Stimulated activated naive B cell treated with anti-CD40 and anti-IgM and Interleukin-4, amounts not matched to agents 10 μg/mL and 1 μg/mL and 100 μg/mL, for 72 hours (primary cell): ENCODE results near the gene ZNF106.

Experiments
- ATAC-seq, 2 donors: fragments of 150-1000 bp; cut with Tn5 transposase; replicated peaks; 2 replicates each; pipeline ENCODE4 v1.10.0; 2021; ENCODE audit warnings: moderate library complexity in 1 of 2
- DNase-seq: peaks from one replicate; pipeline ENCODE4 v3.0.0; 2021
- H3K27ac Mint-ChIP-seq: one replicate; pipeline ENCODE4 v1.8.0; 2022; ENCODE audit warnings: mild to moderate bottlenecking, mixed read lengths
- H3K27me3 Mint-ChIP-seq, 2 donors: one replicate each; pipeline ENCODE4 v1.8.0; 2022; ENCODE audit warnings: mixed read lengths in 2 of 2
- H3K36me3 Mint-ChIP-seq, 2 donors: one replicate each; pipeline ENCODE4 v1.8.0; 2022; ENCODE audit warnings: mixed read lengths in 2 of 2, mild to moderate bottlenecking in 1 of 2
- H3K4me1 Mint-ChIP-seq, 2 donors: one replicate each; pipeline ENCODE4 v1.8.0; 2022; ENCODE audit warnings: mixed read lengths in 2 of 2, mild to moderate bottlenecking in 1 of 2
- H3K4me3 Mint-ChIP-seq, 2 donors: one replicate each; pipeline ENCODE4 v1.8.0; 2022; ENCODE audit warnings: mild to moderate bottlenecking in 2 of 2, mixed read lengths in 2 of 2, moderate library complexity in 1 of 2
- H3K9me3 Mint-ChIP-seq, 2 donors: one replicate each; pipeline ENCODE4 v1.8.0; 2022; ENCODE audit warnings: mixed read lengths in 2 of 2, mild to moderate bottlenecking in 1 of 2

ZNF106 gene

DNA sequence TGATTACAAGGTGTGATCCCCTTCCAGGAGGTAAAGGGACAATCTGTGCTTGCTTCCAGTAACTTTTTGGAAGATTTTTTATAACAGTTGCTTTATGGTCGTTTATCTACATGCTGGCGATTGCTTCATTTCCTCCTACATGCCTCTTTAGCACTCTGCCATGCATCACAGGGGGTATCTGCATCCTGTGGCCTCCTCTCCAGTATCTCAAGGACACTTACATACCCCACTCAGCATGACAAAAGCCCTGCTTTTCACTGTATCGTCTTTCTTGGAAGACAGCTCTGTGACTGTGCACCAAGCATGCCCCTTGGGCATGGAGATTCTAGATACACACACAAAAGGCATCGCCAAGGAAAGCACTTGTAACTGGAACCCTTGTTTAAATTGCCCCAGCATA lies 106.3 kb downstream of the ZNF106 start:
- Mint-ChIP-seq H3K27ac (no peak overlapping the region), H3K4me3 (no peak overlapping the region), H3K36me3 (peaks cover 22 to 40% of the 10 kb centered on the region in 2 donors), H3K27me3 (no peaks in the 10 kb centered on the region), H3K9me3 (no peaks in the 10 kb centered on the region), H3K4me1 (peaks cover 3 to 8% of the 10 kb centered on the region in 2 donors)
- ATAC-seq (no peak), DNase-seq (no peak)

- ATAC-seq (no peak), DNase-seq (no peak)
- no peak overlapping the region for H3K4me3 Mint-ChIP-seq
- no peaks in the 10 kb centered on the region for H3K27me3 Mint-ChIP-seq
- no peaks in the 10 kb centered on the region for H3K4me1 Mint-ChIP-seq
- peaks cover 24 to 39% of the 10 kb centered on the region in 2 donors for H3K36me3 Mint-ChIP-seq
- H3K9me3 Mint-ChIP-seq, result peaks cover 0 to 7% of the 10 kb centered on the region in 2 donors
- no peak overlapping the region for H3K27ac Mint-ChIP-seq
These were observed 112.9 kb downstream of the ZNF106 start for GRCh38 chr15:42378011-42378410.

GRCh38 chr15:42375941-42376340 lies 115.0 kb downstream of the ZNF106 start:
- Mint-ChIP-seq H3K36me3 (peaks cover 22 to 43% of the 10 kb centered on the region in 2 donors), H3K4me1 (no peaks in the 10 kb centered on the region), H3K27me3 (no peaks in the 10 kb centered on the region), H3K4me3 (no peak overlapping the region), H3K9me3 (peaks cover 0 to 7% of the 10 kb centered on the region in 2 donors), H3K27ac (no peak overlapping the region)
- no peak for DNase-seq
- ATAC-seq, result no peak

GRCh38 chr15:42375252-42375651 lies 115.7 kb downstream of the ZNF106 start:
- no peak for ATAC-seq
- H3K9me3 Mint-ChIP-seq, result peaks cover 0 to 7% of the 10 kb centered on the region in 2 donors
- no peak overlapping the region for H3K4me3 Mint-ChIP-seq
- no peaks in the 10 kb centered on the region for H3K27me3 Mint-ChIP-seq
- no peak overlapping the region for H3K27ac Mint-ChIP-seq
- H3K36me3 Mint-ChIP-seq, result peaks cover 26 to 45% of the 10 kb centered on the region in 2 donors
- no peaks in the 10 kb centered on the region for H3K4me1 Mint-ChIP-seq
- DNase-seq, result no peak

GRCh38 chr15:42374810-42375209 lies 116.1 kb downstream of the ZNF106 start:
- Mint-ChIP-seq H3K4me3 (no peak overlapping the region), H3K36me3 (peaks cover 26 to 46% of the 10 kb centered on the region in 2 donors), H3K27me3 (no peaks in the 10 kb centered on the region), H3K27ac (no peak overlapping the region), H3K4me1 (no peaks in the 10 kb centered on the region), H3K9me3 (peaks cover 0 to 7% of the 10 kb centered on the region in 2 donors)
- ATAC-seq, result no peak
- no peak for DNase-seq

- Mint-ChIP-seq H3K27me3 (no peaks in the 10 kb centered on the region), H3K4me3 (no peak overlapping the region), H3K9me3 (peaks cover 0 to 7% of the 10 kb centered on the region in 2 donors), H3K36me3 (peaks cover 22 to 43% of the 10 kb centered on the region in 2 donors), H3K4me1 (peaks cover 0 to 2% of the 10 kb centered on the region in 2 donors), H3K27ac (no peak overlapping the region)
- no peak for DNase-seq
- ATAC-seq, result no peak
These were observed 117.0 kb downstream of the ZNF106 start for GRCh38 chr15:42373936-42374335.

DNA sequence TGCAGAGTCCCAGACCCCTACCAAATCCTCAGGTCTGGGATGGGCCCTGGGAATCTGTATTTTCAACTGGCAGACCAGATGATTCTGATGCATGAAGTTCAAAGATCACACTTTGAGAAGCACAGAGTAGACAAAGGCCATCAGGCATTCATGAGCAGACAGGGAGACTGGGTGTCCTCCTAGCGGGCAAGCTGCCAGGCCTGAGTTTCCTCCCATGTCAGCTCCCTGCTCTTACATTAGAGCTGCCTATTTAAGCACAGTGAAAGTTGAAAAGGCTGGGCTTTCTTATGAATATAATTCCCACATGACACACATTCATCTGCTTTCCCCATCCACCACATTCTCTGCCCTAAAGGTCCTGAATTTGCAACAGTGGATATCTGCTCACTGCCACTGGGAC lies 117.7 kb downstream of the ZNF106 start:
- Mint-ChIP-seq H3K27me3 (no peaks in the 10 kb centered on the region), H3K27ac (no peak overlapping the region), H3K4me1 (peaks cover 0 to 3% of the 10 kb centered on the region in 2 donors), H3K36me3 (peaks cover 17 to 39% of the 10 kb centered on the region in 2 donors), H3K4me3 (no peak overlapping the region), H3K9me3 (peaks cover 0 to 4% of the 10 kb centered on the region in 2 donors)
- ATAC-seq (no peak), DNase-seq (no peak)

DNA sequence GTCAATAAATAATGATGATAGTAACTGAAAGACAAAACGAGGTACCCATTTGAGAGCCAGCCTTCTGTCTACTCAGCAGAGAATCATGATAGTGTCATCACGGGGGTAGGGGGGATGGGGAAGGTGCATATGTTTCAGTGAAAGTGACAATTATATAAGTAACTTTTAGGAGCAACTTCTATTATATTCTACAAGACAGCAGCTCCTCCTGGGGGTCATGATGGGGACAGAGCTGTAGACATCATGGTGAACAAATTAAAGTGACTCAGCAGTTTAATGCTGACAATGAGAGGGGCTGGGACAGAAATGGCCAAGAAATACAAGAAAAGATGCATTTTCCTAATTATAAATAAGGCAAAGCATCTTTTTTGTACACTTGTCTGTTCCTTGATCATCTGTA lies 119.8 kb downstream of the ZNF106 start:
- Mint-ChIP-seq H3K27ac (no peak overlapping the region), H3K36me3 (peaks cover 7 to 32% of the 10 kb centered on the region in 2 donors), H3K4me1 (peaks cover 0 to 3% of the 10 kb centered on the region in 2 donors), H3K9me3 (no peaks in the 10 kb centered on the region), H3K27me3 (no peaks in the 10 kb centered on the region), H3K4me3 (no peak overlapping the region)
- ATAC-seq (no peak), DNase-seq (no peak)

DNA sequence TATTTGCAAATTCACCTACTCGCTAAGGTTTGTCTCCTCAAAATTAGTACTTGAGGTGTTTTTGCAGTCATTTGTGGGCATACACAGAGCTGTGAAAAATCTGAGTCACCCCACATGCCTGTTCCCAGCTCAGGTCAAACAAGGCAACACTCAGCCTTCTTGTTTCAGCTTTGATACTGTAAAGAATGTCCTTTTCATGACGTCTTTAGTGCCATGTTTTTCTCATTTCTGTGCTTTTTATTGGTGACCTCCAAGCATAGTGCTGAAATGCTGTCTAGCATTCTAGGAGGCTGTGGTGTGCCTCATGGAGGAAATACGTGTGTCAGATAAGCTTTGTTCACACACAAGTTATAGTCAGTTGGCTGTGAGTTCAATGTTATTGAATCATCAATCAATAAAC lies 122.8 kb downstream of the ZNF106 start:
- H3K27ac Mint-ChIP-seq, result no peak overlapping the region
- no peak overlapping the region for H3K4me3 Mint-ChIP-seq
- no peaks in the 10 kb centered on the region for H3K27me3 Mint-ChIP-seq
- ATAC-seq (no peak), DNase-seq (no peak)
- peaks cover 0 to 3% of the 10 kb centered on the region in 2 donors for H3K4me1 Mint-ChIP-seq
- peaks cover 13 to 35% of the 10 kb centered on the region in 2 donors for H3K36me3 Mint-ChIP-seq
- no peaks in the 10 kb centered on the region for H3K9me3 Mint-ChIP-seq

DNA sequence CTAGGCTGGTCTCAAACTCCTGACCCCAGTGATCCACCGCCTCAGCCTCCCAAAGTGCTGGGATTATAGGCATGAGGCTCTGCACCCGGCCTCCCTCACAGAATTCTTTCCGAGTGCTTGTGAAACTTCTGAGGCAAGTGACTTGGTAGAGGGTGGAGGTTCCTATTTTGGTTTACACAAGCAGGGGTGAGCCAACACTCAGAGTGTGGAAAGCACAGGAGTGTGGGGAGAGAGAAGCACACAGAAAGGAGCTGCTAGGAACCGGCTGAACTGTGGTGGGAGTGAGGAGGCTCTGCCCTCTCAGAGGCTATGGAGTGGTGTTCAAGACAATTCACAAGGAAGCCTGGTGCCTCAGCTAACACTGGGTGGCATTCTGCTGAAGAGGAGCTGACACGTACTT lies 123.9 kb downstream of the ZNF106 start:
- Mint-ChIP-seq H3K4me3 (no peak overlapping the region), H3K27ac (no peak overlapping the region), H3K9me3 (no peaks in the 10 kb centered on the region), H3K4me1 (peaks cover 0 to 3% of the 10 kb centered on the region in 2 donors), H3K27me3 (no peaks in the 10 kb centered on the region), H3K36me3 (peaks cover 15 to 36% of the 10 kb centered on the region in 2 donors)
- no peak for ATAC-seq
- no peak for DNase-seq

DNA sequence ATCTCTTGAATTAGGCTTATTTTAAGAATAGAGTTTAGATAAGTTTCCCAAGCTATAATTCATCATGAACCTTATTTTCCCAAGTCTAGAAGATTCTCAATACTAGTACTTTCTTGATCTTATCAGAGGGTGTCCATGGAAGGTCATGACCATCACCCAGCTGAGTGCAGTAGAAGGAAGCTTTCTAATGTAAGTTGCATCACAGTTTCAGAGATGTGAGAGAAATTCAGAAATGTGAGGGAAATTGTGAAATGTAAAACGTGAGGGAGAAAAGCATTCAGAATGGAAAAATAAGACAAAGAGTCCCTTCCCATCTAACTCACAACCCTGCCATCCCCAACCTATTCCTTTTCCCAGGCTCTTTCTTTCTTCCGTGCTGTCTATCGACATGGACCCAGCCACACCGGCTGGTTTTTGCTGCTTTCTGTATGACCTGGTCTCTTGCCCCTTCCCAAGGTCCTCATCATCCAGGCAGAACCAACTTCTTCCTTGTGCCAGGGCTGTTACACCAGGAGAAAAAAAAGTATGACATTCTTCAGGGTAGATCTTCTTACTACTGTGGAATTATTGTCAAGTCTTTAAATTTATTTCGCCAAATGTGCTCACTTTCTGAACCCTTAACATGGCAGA lies 124.9 kb downstream of the ZNF106 start:
- H3K27ac Mint-ChIP-seq, result no peak overlapping the region
- H3K9me3 Mint-ChIP-seq, result no peaks in the 10 kb centered on the region
- no peak overlapping the region for H3K4me3 Mint-ChIP-seq
- ATAC-seq (no peak), DNase-seq (no peak)
- no peaks in the 10 kb centered on the region for H3K27me3 Mint-ChIP-seq
- H3K36me3 Mint-ChIP-seq, result peaks cover 21 to 36% of the 10 kb centered on the region in 2 donors
- peaks cover 0 to 3% of the 10 kb centered on the region in 2 donors for H3K4me1 Mint-ChIP-seq

DNA sequence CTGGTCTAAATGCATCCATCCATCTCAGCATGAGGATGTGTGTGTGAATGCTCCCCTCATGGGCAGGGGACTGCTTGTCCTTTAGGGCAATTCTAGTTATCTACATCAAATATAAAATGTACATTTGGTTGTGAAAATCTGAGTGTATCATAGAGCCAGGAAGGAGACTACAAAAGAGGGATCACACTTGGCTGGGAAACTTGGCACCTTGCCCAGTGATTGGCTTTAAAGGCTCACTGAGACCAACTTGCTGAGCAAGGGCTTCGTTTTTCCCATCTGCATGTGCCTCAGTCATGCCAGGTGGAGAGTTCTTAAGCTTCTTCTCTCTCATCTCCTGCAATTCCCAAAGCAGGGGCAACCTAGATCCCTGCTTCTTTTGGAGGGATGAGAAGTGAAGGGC lies 126.4 kb downstream of the ZNF106 start:
- ATAC-seq (no peak), DNase-seq (no peak)
- Mint-ChIP-seq H3K4me1 (peaks cover 3% of the 10 kb centered on the region in 2 donors), H3K36me3 (peaks cover 25 to 36% of the 10 kb centered on the region in 2 donors), H3K4me3 (no peak overlapping the region), H3K9me3 (no peaks in the 10 kb centered on the region), H3K27me3 (no peaks in the 10 kb centered on the region), H3K27ac (no peak overlapping the region)

DNA sequence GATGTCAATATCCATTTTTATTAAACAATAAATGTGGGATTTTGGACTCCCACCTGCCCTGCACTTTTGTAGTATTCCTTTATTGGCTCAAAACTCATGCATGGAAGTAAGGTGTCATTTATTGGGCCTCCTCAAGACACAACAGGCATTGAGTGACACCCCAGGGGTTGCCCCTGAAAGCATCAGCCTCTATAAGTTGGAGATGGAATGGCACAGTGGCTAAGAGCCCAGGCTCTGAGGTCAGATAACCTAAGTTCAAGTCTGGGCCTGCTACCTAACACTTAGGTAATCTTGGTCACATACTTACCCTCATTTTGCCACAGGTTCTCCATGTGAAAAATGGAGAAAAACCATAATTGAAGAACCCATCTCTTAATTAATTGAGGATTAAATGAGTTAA lies 127.0 kb downstream of the ZNF106 start:
- no peaks in the 10 kb centered on the region for H3K27me3 Mint-ChIP-seq
- no peaks in the 10 kb centered on the region for H3K9me3 Mint-ChIP-seq
- no peak overlapping the region for H3K27ac Mint-ChIP-seq
- DNase-seq (no peak), ATAC-seq (no peak)
- H3K4me3 Mint-ChIP-seq, result no peak overlapping the region
- peaks cover 27 to 39% of the 10 kb centered on the region in 2 donors for H3K36me3 Mint-ChIP-seq
- peaks cover 2 to 8% of the 10 kb centered on the region in 2 donors for H3K4me1 Mint-ChIP-seq

DNA sequence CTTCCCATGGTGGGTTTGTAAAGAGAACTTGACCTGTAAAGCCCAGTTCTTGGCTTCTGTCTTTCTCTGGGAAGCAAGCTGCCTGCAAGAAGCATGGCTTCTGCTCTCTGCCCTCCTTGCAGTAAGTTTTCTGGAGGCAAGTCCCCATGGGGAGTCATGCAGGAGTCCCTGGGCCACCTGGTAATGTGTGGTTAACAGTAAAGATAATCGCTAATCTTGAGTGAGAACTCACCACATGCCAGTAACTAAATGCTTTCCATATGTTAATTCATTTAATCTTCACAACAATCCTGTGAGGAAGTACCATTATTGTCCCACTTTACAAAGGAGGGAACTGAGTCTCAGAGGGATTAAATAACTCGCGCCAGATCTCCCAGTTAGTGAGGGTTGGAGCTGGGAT lies 127.5 kb downstream of the ZNF106 start:
- Mint-ChIP-seq H3K27ac (no peak overlapping the region), H3K9me3 (no peaks in the 10 kb centered on the region), H3K4me1 (peaks cover 0 to 8% of the 10 kb centered on the region in 2 donors), H3K27me3 (no peaks in the 10 kb centered on the region), H3K36me3 (peaks cover 28 to 39% of the 10 kb centered on the region in 2 donors), H3K4me3 (no peak overlapping the region)
- ATAC-seq (no peak), DNase-seq (no peak)
